ENCODE results near the gene KIZ. TPM values are rescaled to one million over a fixed set of nuclear protein-coding genes. Genes with fewer than 3 reads are reported as not detected.

The KIZ gene
- total RNA-seq, 6 donors from 2014 or later, result 7.9 to 29.3 (median 15.2) TPM

- no peak for ATAC-seq (ENCODE audit: low FRiP score in 2 of 2)
- Histone ChIP-seq H3K36me3 (peaks cover 0 to 17% (median 0%) of the 10 kb centered on the region in 4 donors), H3K4me1 (no peaks in the 10 kb centered on the region), H3K9me3 (no peaks in the 10 kb centered on the region), H3K27ac (no peak overlapping the region), H3K27me3 (no peaks in the 10 kb centered on the region), H3K4me3 (no peak overlapping the region)
- DNase-seq, result no peak
- no peak for TF ChIP-seq POLR2AphosphoS5 (IDR thresholded peaks at IDR 0.05)
- no peak for TF ChIP-seq EP300 (IDR thresholded peaks at IDR 0.05)
- no peak for TF ChIP-seq CTCF (IDR thresholded peaks at IDR 0.05)
- TF ChIP-seq POLR2A (IDR thresholded peaks at IDR 0.05), result no peak
- WGBS, 2 donors, result 84 to 86% methylated on average over 5 of the region's 5 CpGs
Observed at GRCh38 chr20:21141825-21142224, 15.9 kb downstream of the KIZ start.

DNA sequence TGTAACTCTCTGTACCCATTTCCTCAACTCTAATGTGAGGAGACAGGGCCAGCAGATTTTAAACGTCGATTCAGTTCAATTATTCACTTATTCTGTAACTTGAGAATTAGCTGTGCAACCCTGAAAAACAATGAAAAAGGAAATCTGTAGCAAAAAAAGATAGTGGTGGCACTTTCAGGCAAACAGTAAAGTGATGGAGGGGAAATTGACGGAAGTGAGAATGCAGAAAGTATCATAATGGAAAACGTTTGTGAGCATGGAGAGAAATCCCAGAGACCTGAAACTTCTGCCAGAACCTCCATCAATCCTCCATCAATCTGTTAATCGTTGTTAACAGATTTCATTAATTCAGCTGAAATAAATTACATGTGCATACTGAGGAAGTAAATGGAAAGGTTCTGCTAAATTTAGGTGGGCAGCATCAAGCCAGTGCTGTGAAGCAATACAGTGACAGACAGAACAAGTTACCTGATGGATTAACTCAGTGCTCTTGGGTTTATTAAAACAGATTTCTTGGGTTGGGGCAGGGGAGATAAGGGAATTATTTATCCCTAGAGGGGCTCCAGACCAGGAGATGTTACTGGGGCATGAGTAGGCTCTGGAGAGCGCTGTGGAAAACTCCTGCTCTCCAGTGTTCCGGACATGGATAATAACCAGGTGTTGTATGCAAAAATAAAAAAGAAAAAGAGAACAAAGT is 17.5 kb downstream of the KIZ start:
- Histone ChIP-seq H3K36me3 (peaks cover 0 to 7% (median 0%) of the 10 kb centered on the region in 4 donors), H3K27me3 (no peaks in the 10 kb centered on the region), H3K9me3 (no peaks in the 10 kb centered on the region), H3K4me3 (no peak overlapping the region), H3K4me1 (no peaks in the 10 kb centered on the region), H3K27ac (no peak overlapping the region)
- ATAC-seq (ENCODE audit: low FRiP score in 2 of 2) (no peak), DNase-seq (no peak)
- WGBS, 2 donors, result 85 to 92% methylated on average over 7 of the region's 7 CpGs
- TF ChIP-seq POLR2AphosphoS5 (IDR thresholded peaks at IDR 0.05), result no peak
- no peak for TF ChIP-seq POLR2A (IDR thresholded peaks at IDR 0.05)
- no peak for TF ChIP-seq EP300 (IDR thresholded peaks at IDR 0.05)
- TF ChIP-seq CTCF (IDR thresholded peaks at IDR 0.05), result no peak

DNA sequence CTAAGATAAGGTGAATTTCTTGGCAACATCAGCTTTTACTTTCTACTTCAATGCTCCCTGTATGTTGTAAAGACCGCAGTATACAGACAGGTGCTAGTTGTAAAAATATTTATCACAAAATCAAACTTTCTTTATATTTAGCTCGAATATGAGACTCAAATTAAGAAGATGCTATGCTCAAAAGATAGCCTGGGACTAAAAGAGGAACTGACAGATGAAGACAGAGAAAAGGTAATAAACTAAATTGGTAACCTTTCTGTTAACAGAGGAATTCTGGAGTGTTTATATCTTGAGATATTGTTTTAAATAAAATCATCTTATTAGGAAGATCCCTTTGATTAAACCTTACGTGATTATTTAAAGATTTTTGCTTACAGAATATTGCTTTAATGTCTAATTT is 19.5 kb downstream of the KIZ start:
- whole genome bisulfite sequencing, 2 donors, result 80 to 83% methylated on average over 3 of the region's 3 CpGs
- TF ChIP-seq EP300 (IDR thresholded peaks at IDR 0.05) (no peak), POLR2AphosphoS5 (IDR thresholded peaks at IDR 0.05) (no peak), POLR2A (IDR thresholded peaks at IDR 0.05) (no peak), CTCF (IDR thresholded peaks at IDR 0.05) (no peak)
- no peak for DNase-seq

GRCh38 chr20:21146215-21146614 is 20.3 kb downstream of the KIZ start:
- 93 to 99% methylated on average over 4 of the region's 4 CpGs for WGBS, 2 donors

More for the DNA sequence above, 19.5 kb downstream of the KIZ start:
- no peaks in the 10 kb centered on the region for H3K27me3 ChIP-seq
- H3K4me3 ChIP-seq, result no peak overlapping the region
- H3K36me3 ChIP-seq, result peaks cover 0 to 7% (median 0%) of the 10 kb centered on the region in 4 donors
- H3K4me1 ChIP-seq, result no peaks in the 10 kb centered on the region
- no peak for ATAC-seq (ENCODE audit: low FRiP score in 2 of 2)
- no peak overlapping the region for H3K27ac ChIP-seq
- H3K9me3 ChIP-seq, result no peaks in the 10 kb centered on the region

More at GRCh38 chr20:21146215-21146614, 20.3 kb downstream of the KIZ start:
- peaks cover 0 to 7% (median 0%) of the 10 kb centered on the region in 4 donors for H3K36me3 ChIP-seq
- H3K4me1 ChIP-seq, result no peaks in the 10 kb centered on the region
- no peak for TF ChIP-seq POLR2A (IDR thresholded peaks at IDR 0.05)
- no peak for TF ChIP-seq POLR2AphosphoS5 (IDR thresholded peaks at IDR 0.05)
- no peak for TF ChIP-seq EP300 (IDR thresholded peaks at IDR 0.05)
- no peak for TF ChIP-seq CTCF (IDR thresholded peaks at IDR 0.05)
- DNase-seq, result no peak
- H3K9me3 ChIP-seq, result no peaks in the 10 kb centered on the region
- no peak for ATAC-seq (ENCODE audit: low FRiP score in 2 of 2)
- H3K27me3 ChIP-seq, result no peaks in the 10 kb centered on the region
- no peak overlapping the region for H3K27ac ChIP-seq
- no peak overlapping the region for H3K4me3 ChIP-seq

Data from upper lobe of left lung (tissue), 6 donors.